ENCODE measurements around the gene PCSK5.

DNA sequence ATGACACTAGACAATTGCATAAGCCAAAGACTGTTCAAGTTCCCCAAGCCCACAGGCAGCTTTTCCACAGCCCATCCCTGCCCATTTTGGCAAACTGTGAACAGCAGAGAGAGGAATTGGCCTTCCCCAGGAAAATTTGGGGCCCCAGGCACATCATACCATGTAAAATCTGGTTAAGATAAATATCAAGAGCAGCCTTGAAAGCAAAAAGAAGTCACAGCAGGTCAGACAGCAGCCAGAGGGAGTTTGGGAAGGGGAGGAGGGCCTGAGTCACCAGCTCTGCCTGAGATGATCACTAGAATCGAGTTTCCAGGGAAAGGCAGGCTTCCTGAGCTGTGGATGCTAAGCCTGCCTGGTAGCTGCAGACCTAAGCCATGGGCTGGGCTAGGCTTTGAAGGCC is 324.6 kb downstream of the PCSK5 start:
- TF ChIP-seq CTCF (IDR thresholded peaks at IDR 0.05; ENCODE audit: extremely low read depth in 1 of 2, insufficient read depth in 1 of 2, low read depth in 1 of 2, low read length in 2 of 2) = no peak
- TF ChIP-seq POLR2AphosphoS5 (IDR thresholded peaks at IDR 0.05; ENCODE audit: insufficient read depth, low read depth, low read length) = no peak
- no peak for TF ChIP-seq EZH2 (IDR thresholded peaks at IDR 0.05; ENCODE audit: borderline replicate concordance, low read depth, low read length, severe bottlenecking)
- TF ChIP-seq POLR2A (IDR thresholded peaks at IDR 0.05; ENCODE audit: low read depth, low read length) = no peak
- peak; percentile 44 for TF ChIP-seq GATA2 (IDR thresholded peaks at IDR 0.05; ENCODE audit: insufficient read depth, insufficient read length, low read depth, low read length)
- TF ChIP-seq JUN (IDR thresholded peaks at IDR 0.05; ENCODE audit: borderline replicate concordance, insufficient read depth, insufficient read length, low read depth) = no peak
- no peak for TF ChIP-seq MAX (IDR thresholded peaks at IDR 0.05; ENCODE audit: insufficient read depth, insufficient read length)
